Measurements from ENCODE around the gene RYR1. TPM values are rescaled to one million over a fixed set of nuclear protein-coding genes. Genes with fewer than 3 reads are reported as not detected.

The RYR1 gene
- polyA plus RNA-seq, 1 experiment, result not detected

DNA sequence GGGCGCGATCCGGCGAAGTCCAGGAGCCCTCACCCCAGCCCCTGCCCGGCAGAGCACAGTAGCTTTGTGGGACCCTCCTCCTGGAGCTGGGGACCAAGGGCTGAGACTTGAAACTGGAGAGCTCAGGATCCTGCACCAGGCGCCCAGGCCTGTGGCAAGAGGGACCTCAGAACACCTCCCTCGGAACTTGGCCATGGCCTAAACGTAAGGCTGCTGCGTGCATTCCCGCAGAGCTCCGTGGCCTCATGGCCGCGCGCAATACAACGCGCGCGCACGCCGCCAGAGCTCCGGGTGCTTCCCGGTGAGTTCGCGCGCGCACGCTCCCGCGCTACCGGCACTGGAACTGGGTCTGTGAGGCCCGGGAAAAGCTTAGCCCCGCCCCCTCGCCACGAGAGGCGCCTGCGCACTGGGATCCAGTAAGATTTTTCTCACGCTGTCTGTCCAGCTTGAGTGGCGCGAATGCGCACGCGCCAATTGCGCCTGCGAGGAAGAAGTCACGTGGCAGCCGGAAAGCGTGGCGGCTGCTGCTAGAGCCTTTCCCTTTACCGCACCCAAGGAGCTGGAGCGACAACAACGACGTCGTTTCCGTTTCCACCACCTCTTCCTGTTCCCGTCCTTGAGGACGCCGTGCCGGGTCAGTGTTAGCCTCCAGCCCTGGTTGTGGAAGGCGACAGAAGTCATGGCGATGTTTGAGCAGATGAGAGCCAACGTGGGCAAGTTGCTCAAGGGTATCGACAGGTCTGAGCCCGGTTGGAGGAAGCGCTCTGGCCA, 185.3 kb downstream of the RYR1 start, which contains the start of gene EIF3K:
Gene EIF3K, plus strand, starts transcription at position 599 of the 771 bp plus-strand sequence. Its CDS starts 81 bp downstream, at position 680.
- no peaks in the 10 kb centered on the region for H3K27me3 ChIP-seq (ENCODE audit: control insufficient read depth, insufficient read depth, low read length)
- H3K9me3 ChIP-seq (ENCODE audit: control insufficient read depth, insufficient read depth, low read length), result no peaks in the 10 kb centered on the region; the same call in 1 of the 2 replicates
- TF ChIP-seq, protein P1, sequence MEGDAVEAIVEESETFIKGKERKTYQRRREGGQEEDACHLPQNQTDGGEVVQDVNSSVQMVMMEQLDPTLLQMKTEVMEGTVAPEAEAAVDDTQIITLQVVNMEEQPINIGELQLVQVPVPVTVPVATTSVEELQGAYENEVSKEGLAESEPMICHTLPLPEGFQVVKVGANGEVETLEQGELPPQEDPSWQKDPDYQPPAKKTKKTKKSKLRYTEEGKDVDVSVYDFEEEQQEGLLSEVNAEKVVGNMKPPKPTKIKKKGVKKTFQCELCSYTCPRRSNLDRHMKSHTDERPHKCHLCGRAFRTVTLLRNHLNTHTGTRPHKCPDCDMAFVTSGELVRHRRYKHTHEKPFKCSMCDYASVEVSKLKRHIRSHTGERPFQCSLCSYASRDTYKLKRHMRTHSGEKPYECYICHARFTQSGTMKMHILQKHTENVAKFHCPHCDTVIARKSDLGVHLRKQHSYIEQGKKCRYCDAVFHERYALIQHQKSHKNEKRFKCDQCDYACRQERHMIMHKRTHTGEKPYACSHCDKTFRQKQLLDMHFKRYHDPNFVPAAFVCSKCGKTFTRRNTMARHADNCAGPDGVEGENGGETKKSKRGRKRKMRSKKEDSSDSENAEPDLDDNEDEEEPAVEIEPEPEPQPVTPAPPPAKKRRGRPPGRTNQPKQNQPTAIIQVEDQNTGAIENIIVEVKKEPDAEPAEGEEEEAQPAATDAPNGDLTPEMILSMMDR (IDR thresholded peaks at IDR 0.05; ENCODE audit: low read depth, low read length), result no peak
- CTCF ChIA-PET, result interaction anchor here (0.5 to 4.1 kb wide), 7 partner anchors 16 to 716 kb away, joined by 3 to 25 read pairs (median 6); partner anchors contain the start of genes FAM98C and GGN
- peak; percentile 98 for DNase-seq (ENCODE audit: low read depth, low spot score)
- POLR2A ChIA-PET, result interaction anchor here (0.5 to 1.6 kb wide), 10 partner anchors 16 to 312 kb away, joined by 3 to 11 read pairs (median 4); partner anchors contain the start of genes ACTN4, FAM98C, GGN and MRPS12
- H3K4me3 ChIP-seq (ENCODE audit: low read depth, low read length), result peak within 1 kb of the TSS; percentile 97
- H3K27ac ChIP-seq (ENCODE audit: low read depth, low read length), result peak within 1 kb of the TSS; percentile 43

DNA sequence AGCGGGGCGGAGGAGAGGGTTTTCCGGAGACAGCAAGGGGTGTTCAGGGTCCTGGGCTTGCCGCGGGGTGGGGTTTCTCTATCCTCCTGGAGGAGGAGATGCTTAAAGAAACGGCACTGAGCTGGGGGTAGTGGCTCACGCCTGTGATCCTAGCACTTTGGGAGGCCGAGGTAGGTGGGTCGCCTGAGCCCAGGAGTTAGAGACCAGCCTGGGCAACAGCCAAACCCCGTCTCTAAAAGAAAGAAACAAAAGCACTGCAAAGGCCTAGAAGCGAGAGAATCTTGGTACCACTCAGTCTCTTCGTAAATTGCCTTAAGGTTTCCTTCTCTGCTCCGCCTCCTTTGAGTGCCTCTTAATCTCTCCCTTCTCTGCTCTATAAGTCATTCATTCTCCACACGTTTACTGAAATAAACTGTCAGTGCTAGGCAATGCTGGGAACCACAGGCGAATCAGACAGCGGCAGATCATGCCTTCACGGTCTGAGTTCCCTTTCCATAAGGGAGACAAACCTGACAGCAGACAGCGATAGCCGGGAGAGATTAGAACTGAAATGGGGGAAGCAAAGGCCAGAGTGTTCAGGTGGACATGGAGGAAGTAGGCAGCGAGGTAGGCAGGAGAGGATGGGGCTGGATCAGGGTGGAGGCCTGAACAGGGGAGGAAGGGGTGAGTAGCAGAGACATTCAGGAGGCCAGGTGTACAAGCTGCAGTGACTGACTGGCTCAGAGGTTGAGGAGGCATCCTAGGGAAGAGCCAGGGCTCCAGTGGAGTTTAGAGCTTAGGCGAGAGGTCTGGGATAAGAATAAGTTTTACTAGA, 186.1 kb downstream of the RYR1 start:
- no peak for DNase-seq (ENCODE audit: low read depth, low spot score)
- peak overlapping the region; percentile 39 for H3K27ac ChIP-seq (ENCODE audit: low read depth, low read length)
- peak overlapping the region; percentile 97 for H3K4me3 ChIP-seq (ENCODE audit: low read depth, low read length)
- no peaks in the 10 kb centered on the region; the same call in 1 of the 2 replicates for H3K9me3 ChIP-seq (ENCODE audit: control insufficient read depth, insufficient read depth, low read length)
- TF ChIP-seq, protein P1 (IDR thresholded peaks at IDR 0.05; ENCODE audit: low read depth, low read length), result no peak
- H3K27me3 ChIP-seq (ENCODE audit: control insufficient read depth, insufficient read depth, low read length), result no peaks in the 10 kb centered on the region
- ChIA-PET CTCF (interaction anchor here (0.7 to 4.1 kb wide), 6 partner anchors 15 to 717 kb away, joined by 3 to 25 read pairs (median 6); partner anchors contain the start of genes FAM98C and GGN), POLR2A (interaction anchor here (0.5 to 1.6 kb wide), 9 partner anchors 15 to 311 kb away, joined by 3 to 11 read pairs (median 4); partner anchors contain the start of genes ACTN4, FAM98C, GGN and MRPS12)

DNA sequence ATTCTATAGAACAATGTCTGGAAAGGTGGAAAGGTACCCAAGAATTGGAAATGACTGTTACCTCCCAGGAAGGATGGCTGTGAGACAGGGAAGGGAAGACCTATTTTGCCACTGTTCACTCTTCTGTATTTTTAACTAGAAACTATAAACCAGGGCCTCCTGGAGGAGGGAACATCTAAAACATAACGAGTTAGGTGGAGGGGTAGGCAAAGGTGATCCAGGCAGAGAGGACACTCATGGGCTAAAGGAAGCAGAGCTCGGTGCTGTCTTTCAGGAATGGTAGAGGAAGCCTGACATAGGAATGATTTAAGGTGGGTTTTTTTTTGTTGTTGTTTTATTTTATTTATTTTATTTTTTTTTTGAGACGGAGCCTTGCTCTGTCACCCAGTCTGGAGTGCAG, 191.3 kb downstream of the RYR1 start:
- POLR2A ChIA-PET, result no interaction called here
- CTCF ChIA-PET, result interaction anchor here (1.6 kb wide), 1 partner anchor 11 kb away, joined by 10 read pairs; no protein-coding TSS in a partner anchor

DNA sequence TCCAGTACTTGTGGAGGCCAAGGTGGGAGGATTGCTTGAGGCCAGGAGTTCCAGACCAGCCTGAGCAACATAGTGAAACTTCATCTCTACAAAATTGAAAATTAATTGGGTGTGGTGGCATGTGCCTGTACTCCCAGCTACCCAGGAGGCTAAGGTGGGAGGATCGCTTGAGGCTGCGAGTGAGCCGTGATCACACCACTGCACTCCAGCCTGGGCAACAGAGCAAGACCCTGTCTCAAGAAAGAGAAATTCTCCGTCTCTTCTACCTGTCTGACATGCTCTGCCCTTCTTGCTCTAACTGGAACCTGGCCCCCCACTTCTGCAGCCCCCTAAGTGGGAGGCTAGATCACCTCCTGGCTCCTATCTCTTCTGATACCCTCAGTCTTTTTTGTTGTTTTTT, 192.9 kb downstream of the RYR1 start:
- Histone ChIP-seq H3K27me3 (ENCODE audit: control insufficient read depth, insufficient read depth, low read length) (no peaks in the 10 kb centered on the region), H3K4me3 (ENCODE audit: low read depth, low read length) (no peak overlapping the region), H3K9me3 (ENCODE audit: control insufficient read depth, insufficient read depth, low read length) (no peaks in the 10 kb centered on the region), H3K27ac (ENCODE audit: low read depth, low read length) (no peak overlapping the region)
- CTCF ChIA-PET, result interaction anchor here (1.6 to 1.7 kb wide), 2 partner anchors 9 to 111 kb away, joined by 3 to 10 read pairs; no protein-coding TSS in a partner anchor
- POLR2A ChIA-PET, result no interaction called here
- DNase-seq (ENCODE audit: low read depth, low spot score), result no peak
- TF ChIP-seq, protein P1 (IDR thresholded peaks at IDR 0.05; ENCODE audit: low read depth, low read length), result no peak

More for the DNA sequence above, 191.3 kb downstream of the RYR1 start:
- Histone ChIP-seq H3K9me3 (ENCODE audit: control insufficient read depth, insufficient read depth, low read length) (no peaks in the 10 kb centered on the region), H3K27ac (ENCODE audit: low read depth, low read length) (no peak overlapping the region), H3K27me3 (ENCODE audit: control insufficient read depth, insufficient read depth, low read length) (no peaks in the 10 kb centered on the region), H3K4me3 (ENCODE audit: low read depth, low read length) (no peak overlapping the region)
- TF ChIP-seq, protein P1 (IDR thresholded peaks at IDR 0.05; ENCODE audit: low read depth, low read length), result no peak
- DNase-seq (ENCODE audit: low read depth, low spot score), result no peak
